Daoy (cell line): ENCODE data around the gene CFAP99. TPM values are rescaled to one million over a fixed set of nuclear protein-coding genes. Genes with fewer than 3 reads are reported as not detected.

Experiments used
- DNase-seq: peaks from one replicate; pipeline ENCODE4 v3.0.0-alpha.2; 2015; ENCODE audit warnings: low read depth
- total RNA-seq: library from RNA; depleted of rRNA; stranded (reverse); fragments of >200 nt; shearing (Covaris generic); gene quantifications from 2 replicates; pipeline ENCODE4 v1.2.3, GENCODE V29; 2014; rRNA removed

The CFAP99 gene
- total RNA-seq, 1 experiment from 2014 or later: not detected

GRCh38 chr4:2503809-2504208 is 85.1 kb downstream of the CFAP99 start:
- DNase-seq: no peak

GRCh38 chr4:2507259-2507658 is 88.5 kb downstream of the CFAP99 start:
- DNase-seq: no peak

DNA sequence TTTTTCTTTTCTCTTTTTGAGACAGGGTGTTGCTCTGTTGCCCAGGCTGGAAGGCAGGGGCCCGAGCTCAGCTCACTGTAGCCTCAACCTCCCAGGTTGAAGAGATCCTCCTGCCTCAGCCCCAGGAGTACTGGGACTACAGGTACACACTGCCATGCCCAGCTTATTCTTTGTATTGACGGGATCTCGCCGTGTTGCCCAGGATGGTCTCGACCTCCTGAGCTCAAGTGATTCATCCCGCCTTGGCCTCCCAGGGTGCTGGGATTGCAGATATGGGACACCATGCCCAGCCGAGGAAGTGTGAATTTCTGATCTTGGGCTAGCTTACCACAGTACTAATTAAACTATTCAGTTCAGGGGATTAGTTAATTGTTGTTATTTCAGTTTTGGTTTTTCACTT is 89.1 kb downstream of the CFAP99 start:
- peak; percentile 30 for DNase-seq

GRCh38 chr4:2510351-2511259 is 91.8 kb downstream of the CFAP99 start:
- no peak for DNase-seq

DNA sequence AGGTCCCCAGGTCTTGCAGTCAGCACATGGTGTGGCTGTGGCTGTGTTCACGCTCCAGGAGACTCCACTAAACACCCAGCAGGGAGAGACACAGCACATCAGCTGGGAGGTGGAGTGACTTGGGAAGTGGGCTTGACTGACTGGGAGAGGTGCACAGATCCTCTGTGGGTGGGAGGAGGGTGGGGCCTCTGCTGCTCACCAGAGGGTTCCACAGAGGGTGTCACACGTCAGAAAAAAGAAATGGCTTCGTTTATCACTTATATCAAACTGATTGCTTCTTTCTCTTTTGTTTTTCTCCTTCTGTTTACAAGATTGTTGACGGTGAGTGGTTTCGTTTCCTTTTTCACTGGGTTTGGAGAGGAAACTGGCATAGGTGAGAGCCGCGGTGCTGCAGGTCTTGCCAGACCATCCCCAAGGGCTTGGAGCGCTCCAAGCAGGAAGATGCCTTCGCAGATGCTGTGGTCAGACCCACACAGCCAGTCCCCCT is 92.9 kb downstream of the CFAP99 start:
- DNase-seq: no peak

Other genes with a start within 250 kb of the CFAP99 start
- gene HAUS3, start 176.8 kb upstream of the CFAP99 start, total RNA-seq: 13.4 and 29.3 TPM in 2 replicates
- gene POLN, start 176.8 kb upstream of the CFAP99 start, total RNA-seq: 0.54 and 1.4 TPM in 2 replicates
- 5.8 and 7.5 TPM in 2 replicates for gene MXD4, start 156.8 kb upstream of the CFAP99 start, total RNA-seq
- gene ZFYVE28, start 310 bp upstream of the CFAP99 start, total RNA-seq: 0.97 and 1.5 TPM in 2 replicates
- 89.0 and 137 TPM in 2 replicates for gene RNF4, start 50.2 kb downstream of the CFAP99 start, total RNA-seq
- gene FAM193A, start 117.7 kb downstream of the CFAP99 start, total RNA-seq: 11.1 and 19.1 TPM in 2 replicates